Coronary artery (tissue), 2 donors: ENCODE results near the gene ZNF821.

Experiments used
- DNase-seq: peaks from one replicate; pipeline ENCODE4 v3.0.0-alpha.2; 2017; ENCODE audit warnings: low spot score
- H3K27ac ChIP-seq, 2 donors: fragments of 200-600 bp; sonication (generic); one replicate each; pipeline ENCODE4 v1.5.1; 2016 to 2019
- H3K4me3 ChIP-seq: fragments of 200-600 bp; sonication (generic); 2 replicates; pipeline ENCODE4 v1.5.1; 2016; ENCODE audit warnings: mild to moderate bottlenecking, moderate library complexity
- CTCF ChIP-seq: fragments of 200-600 bp; sonication (generic); IDR thresholded peaks from one replicate; pipeline ENCODE4 v1.5.1; 2019; ENCODE audit warnings: antibody characterized with exemption

Gene ZNF821

DNA sequence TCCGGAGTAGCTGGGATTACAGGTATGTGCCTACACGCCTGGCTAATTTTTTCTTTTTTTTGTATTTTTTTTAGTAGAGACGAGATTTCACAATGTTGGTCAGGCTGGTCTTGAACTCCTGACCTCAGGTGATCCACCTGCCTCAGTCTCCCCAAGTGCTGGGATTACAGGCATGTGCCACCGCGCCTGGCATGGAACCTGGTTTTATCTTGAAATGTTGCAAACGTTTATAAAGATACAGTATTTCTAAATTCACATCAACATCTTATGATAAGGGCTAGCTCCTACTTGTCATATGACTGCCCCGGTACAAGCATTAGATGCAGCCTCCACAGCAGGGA is 9.9 kb upstream of the ZNF821 start:
- peak overlapping the region; percentile 99 for H3K27ac ChIP-seq
- no peak for DNase-seq
- TF ChIP-seq CTCF, result no peak
- H3K4me3 ChIP-seq, result peak overlapping the region; percentile 92

DNA sequence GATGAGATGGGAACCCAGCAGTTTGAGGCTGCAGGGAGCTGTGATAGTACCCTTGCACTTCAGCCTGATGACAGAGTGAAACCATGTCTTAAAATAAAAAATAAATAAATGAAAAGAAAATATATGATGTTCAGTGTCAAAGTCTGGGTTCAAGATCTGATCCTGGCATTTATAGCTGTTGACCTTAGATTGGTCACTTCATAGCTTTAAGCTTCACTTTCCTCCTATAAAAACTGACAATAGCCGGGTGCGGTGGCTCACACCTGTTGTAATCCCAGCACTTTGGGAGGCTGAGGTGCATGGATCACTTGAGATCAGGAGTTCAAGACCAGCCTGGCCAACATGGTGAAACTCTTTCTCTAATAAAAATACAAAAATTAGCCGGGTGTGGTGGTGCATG is 5.2 kb upstream of the ZNF821 start:
- no peak for TF ChIP-seq CTCF
- no peak for DNase-seq
- Histone ChIP-seq H3K4me3 (no peak overlapping the region), H3K27ac (no peak overlapping the region)

- TF ChIP-seq CTCF, result no peak
- H3K4me3 ChIP-seq, result no peak overlapping the region
- no peak for DNase-seq
- H3K27ac ChIP-seq, result no peak overlapping the region
These were observed 1.3 kb upstream of the ZNF821 start for GRCh38 chr16:71885261-71885650.

GRCh38 chr16:71883168-71883848 is 674 bp downstream of the ZNF821 start:
- H3K27ac ChIP-seq, result peak overlapping the region; percentile 89 to 95
- no peak for DNase-seq
- TF ChIP-seq CTCF, result no peak
- H3K4me3 ChIP-seq, result peak overlapping the region; percentile 84

- peak; percentile 78 for TF ChIP-seq CTCF
- Histone ChIP-seq H3K27ac (peak overlapping the region; percentile 89 to 95), H3K4me3 (peak overlapping the region; percentile 84)
- no peak for DNase-seq
These were observed 1.3 kb downstream of the ZNF821 start for GRCh38 chr16:71882505-71883167.

DNA sequence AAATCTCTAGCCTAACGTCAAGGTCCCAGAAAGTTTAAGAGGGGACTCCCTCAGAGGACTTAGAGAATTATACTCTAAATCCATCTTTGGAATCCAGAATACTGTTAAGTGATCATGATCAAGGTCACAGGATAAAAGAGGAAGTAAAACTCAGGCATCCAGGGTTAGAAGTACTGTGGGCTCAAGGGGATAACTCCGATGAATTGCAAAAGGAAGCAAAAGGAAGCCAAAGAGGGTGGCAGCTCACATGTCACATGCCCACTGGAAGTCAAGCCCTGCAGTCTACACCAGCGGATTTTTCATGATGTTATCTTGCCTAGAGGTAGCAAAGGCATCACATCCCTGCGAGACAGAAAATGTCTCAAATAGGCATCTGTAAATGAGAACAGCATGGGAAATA is 3.8 kb downstream of the ZNF821 start:
- Histone ChIP-seq H3K4me3 (no peak overlapping the region), H3K27ac (no peak overlapping the region)
- DNase-seq, result no peak
- TF ChIP-seq CTCF, result no peak

- H3K4me3 ChIP-seq, result no peak overlapping the region
- DNase-seq, result no peak
- TF ChIP-seq CTCF, result no peak
- H3K27ac ChIP-seq, result no peak overlapping the region
These were observed 5.1 kb downstream of the ZNF821 start for GRCh38 chr16:71878911-71879310.
